22Rv1 (cell line): ENCODE measurements around the gene ELP6.

ENCODE experiments used
- ZFX ChIP-seq: fragments of 450-650 bp; IDR thresholded peaks from 2 replicates; pipeline ENCODE4 v1.6.1; 2017; ENCODE audit warnings: antibody characterized with exemption, borderline replicate concordance
- TF ChIP-seq, protein P1 (sequence below): fragments of 450-650 bp; IDR thresholded peaks from 2 replicates; pipeline ENCODE4 v1.5.1; 2017; ENCODE audit warnings: mild to moderate bottlenecking

DNA sequence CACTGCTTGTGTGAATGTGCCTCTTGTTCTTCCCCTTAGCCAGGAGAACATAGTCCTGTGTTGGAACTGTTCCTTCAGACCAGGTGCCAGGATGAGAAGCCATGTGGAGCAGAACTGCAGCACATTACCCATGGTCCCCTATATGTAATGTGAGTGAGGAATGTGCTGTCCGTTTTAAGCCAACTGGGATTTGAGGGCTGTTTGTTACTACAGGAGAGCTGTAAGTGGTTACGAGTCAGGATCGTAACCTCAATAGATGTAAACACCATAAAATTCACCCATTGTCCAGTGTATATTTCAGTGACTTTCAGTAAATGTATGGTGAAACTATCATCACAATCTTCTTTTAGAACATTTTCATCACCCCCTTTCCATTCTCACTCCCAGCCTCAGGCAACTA lies 27.7 kb downstream of the ELP6 start:
- TF ChIP-seq, protein P1, sequence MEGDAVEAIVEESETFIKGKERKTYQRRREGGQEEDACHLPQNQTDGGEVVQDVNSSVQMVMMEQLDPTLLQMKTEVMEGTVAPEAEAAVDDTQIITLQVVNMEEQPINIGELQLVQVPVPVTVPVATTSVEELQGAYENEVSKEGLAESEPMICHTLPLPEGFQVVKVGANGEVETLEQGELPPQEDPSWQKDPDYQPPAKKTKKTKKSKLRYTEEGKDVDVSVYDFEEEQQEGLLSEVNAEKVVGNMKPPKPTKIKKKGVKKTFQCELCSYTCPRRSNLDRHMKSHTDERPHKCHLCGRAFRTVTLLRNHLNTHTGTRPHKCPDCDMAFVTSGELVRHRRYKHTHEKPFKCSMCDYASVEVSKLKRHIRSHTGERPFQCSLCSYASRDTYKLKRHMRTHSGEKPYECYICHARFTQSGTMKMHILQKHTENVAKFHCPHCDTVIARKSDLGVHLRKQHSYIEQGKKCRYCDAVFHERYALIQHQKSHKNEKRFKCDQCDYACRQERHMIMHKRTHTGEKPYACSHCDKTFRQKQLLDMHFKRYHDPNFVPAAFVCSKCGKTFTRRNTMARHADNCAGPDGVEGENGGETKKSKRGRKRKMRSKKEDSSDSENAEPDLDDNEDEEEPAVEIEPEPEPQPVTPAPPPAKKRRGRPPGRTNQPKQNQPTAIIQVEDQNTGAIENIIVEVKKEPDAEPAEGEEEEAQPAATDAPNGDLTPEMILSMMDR, result no peak
- no peak for TF ChIP-seq ZFX
